ENCODE results near the gene UBAP1. TPM values are rescaled to one million over a fixed set of nuclear protein-coding genes. Genes with fewer than 3 reads are reported as not detected.

The UBAP1 gene
- total RNA-seq, 2 experiments from 2014 or later, result 28.2 to 29.8 TPM

DNA sequence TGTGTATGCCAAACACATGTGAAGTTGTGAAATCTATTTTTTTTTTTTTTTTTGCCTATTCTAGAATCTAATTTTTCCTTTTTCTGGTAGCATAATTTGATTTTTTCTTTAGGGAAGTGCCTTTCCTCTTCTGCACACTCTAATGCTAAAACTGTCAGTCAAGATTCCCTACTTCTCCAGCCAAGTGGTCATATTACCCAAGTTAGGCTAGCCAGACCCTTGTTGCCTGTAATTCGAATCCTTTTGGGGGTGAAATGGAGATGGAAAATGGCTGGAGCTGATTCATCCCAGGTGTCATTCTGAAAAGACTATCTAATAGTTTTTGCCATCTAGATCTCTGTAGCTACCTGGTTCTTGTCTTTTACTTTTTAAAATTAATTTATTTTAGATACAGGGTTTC, 24.8 kb upstream of the UBAP1 start:
- CTCF ChIA-PET, result interaction anchor here (0.7 to 0.8 kb wide), 2 partner anchors 17 to 98 kb away, joined by 3 read pairs; no protein-coding TSS in a partner anchor
- H3K36me3 Mint-ChIP-seq (ENCODE audit: low read depth), result no peaks in the 10 kb centered on the region
- no peak for DNase-seq

DNA sequence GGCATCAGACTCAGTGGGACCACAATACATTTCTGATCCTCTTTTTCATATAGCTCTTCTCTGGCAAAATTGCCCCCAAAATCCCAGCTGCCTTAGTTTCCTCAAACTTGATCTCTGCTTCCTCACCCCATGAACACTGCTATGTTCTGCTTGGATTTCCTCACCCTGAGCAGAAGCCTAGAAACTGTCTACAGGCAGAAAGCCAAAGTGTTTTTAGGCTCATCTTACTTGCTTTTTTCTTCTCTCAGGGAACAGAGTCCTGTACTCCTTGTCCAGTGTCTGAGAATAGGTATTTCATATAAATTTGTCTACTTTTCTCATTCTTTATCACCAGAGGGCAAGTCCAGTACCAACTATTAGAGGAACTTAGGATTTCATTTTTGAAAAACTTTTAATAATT, 21.5 kb upstream of the UBAP1 start:
- H3K4me1 Mint-ChIP-seq (ENCODE audit: low read depth), result no peaks in the 10 kb centered on the region
- ATAC-seq (no peak), DNase-seq (no peak)
- no peaks in the 10 kb centered on the region for H3K36me3 Mint-ChIP-seq (ENCODE audit: low read depth)
- H3K27me3 Mint-ChIP-seq, result no peaks in the 10 kb centered on the region
- TF ChIP-seq, protein P1, sequence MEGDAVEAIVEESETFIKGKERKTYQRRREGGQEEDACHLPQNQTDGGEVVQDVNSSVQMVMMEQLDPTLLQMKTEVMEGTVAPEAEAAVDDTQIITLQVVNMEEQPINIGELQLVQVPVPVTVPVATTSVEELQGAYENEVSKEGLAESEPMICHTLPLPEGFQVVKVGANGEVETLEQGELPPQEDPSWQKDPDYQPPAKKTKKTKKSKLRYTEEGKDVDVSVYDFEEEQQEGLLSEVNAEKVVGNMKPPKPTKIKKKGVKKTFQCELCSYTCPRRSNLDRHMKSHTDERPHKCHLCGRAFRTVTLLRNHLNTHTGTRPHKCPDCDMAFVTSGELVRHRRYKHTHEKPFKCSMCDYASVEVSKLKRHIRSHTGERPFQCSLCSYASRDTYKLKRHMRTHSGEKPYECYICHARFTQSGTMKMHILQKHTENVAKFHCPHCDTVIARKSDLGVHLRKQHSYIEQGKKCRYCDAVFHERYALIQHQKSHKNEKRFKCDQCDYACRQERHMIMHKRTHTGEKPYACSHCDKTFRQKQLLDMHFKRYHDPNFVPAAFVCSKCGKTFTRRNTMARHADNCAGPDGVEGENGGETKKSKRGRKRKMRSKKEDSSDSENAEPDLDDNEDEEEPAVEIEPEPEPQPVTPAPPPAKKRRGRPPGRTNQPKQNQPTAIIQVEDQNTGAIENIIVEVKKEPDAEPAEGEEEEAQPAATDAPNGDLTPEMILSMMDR (IDR thresholded peaks at IDR 0.05), result no peak
- no peaks in the 10 kb centered on the region for H3K9me3 Mint-ChIP-seq
- H3K27ac Mint-ChIP-seq, result no peak overlapping the region
- intact Hi-C loops (cut with micrococcal nuclease), result no loop called here
- CTCF ChIA-PET, result interaction anchor here (0.8 to 1.2 kb wide), 2 partner anchors 32 to 246 kb away, joined by 3 read pairs; no protein-coding TSS in a partner anchor
- POLR2A ChIA-PET, result interaction anchor here (0.6 kb wide), 1 partner anchor 52 kb away, joined by 4 read pairs; no protein-coding TSS in a partner anchor
- no peak overlapping the region for H3K4me3 Mint-ChIP-seq

More for the DNA sequence above, 24.8 kb upstream of the UBAP1 start:
- Mint-ChIP-seq H3K4me1 (ENCODE audit: low read depth) (no peaks in the 10 kb centered on the region), H3K4me3 (no peak overlapping the region), H3K27ac (no peak overlapping the region), H3K27me3 (no peaks in the 10 kb centered on the region), H3K9me3 (no peaks in the 10 kb centered on the region)
- POLR2A ChIA-PET, result no interaction called here
- ATAC-seq, result no peak
- intact Hi-C loops (cut with micrococcal nuclease), result no loop called here
- TF ChIP-seq, protein P1 (IDR thresholded peaks at IDR 0.05), result no peak

DNA sequence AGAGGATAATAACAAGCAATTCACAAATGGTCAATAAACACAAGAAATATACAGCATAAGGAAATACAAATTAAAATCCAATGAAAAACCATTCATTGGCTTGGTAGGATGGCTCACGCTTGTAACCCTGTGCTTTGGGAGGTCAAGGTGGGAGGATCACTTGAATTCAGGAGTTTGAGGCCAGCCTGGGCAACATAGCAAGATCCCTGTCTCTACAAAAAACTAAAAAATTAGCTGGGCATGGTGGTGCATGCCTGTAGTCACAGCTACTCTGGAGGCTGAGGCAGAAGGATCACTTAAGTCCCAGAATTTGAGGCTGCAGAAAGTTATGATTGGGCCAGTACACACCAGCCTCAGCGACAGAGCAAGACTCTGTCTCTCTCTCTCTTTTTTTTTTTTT, 20.9 kb upstream of the UBAP1 start:
- Mint-ChIP-seq H3K4me1 (ENCODE audit: low read depth) (no peaks in the 10 kb centered on the region), H3K36me3 (ENCODE audit: low read depth) (no peaks in the 10 kb centered on the region), H3K4me3 (no peak overlapping the region), H3K27me3 (no peaks in the 10 kb centered on the region), H3K9me3 (no peaks in the 10 kb centered on the region), H3K27ac (no peak overlapping the region)
- ATAC-seq (no peak), DNase-seq (no peak)
- intact Hi-C loops (cut with micrococcal nuclease), result no loop called here
- POLR2A ChIA-PET, result interaction anchor here (0.6 kb wide), 1 partner anchor 53 kb away, joined by 4 read pairs; no protein-coding TSS in a partner anchor
- CTCF ChIA-PET, result interaction anchor here (1.2 kb wide), 1 partner anchor 32 kb away, joined by 3 read pairs; no protein-coding TSS in a partner anchor
- TF ChIP-seq, protein P1 (IDR thresholded peaks at IDR 0.05), result no peak

DNA sequence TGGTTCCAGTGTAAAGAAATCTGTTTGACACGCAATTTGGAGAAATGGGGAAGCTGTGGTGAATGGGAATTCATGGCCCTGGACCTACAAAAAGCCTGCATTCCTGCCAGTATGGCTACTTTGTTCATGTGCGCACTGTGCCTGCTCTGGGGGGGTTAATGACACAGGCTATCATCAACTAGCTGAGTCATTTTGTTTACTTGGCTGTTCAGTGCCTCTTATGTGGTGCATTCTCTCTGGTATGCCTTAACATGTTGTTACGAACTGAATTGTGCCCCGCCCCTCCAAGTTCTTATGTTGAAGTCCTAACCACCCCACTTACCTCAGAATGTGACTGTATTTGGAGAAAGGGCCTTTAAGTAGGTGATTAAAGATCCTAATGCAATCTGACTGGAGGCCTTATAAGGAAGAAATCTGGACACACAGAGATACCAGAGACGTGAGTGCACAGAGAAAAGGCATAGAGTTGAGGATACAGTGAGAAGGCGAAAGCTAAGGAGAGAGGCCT, 20.4 kb upstream of the UBAP1 start:
- no peak for ATAC-seq
- TF ChIP-seq, protein P1 (IDR thresholded peaks at IDR 0.05), result no peak
- no peaks in the 10 kb centered on the region for H3K36me3 Mint-ChIP-seq (ENCODE audit: low read depth)
- CTCF ChIA-PET, result interaction anchor here (1.2 kb wide), 1 partner anchor 33 kb away, joined by 3 read pairs; no protein-coding TSS in a partner anchor
- POLR2A ChIA-PET, result no interaction called here
- intact Hi-C loops (cut with micrococcal nuclease), result no loop called here
- H3K4me3 Mint-ChIP-seq, result no peak overlapping the region
- DNase-seq, result no peak
- no peaks in the 10 kb centered on the region for H3K9me3 Mint-ChIP-seq
- H3K4me1 Mint-ChIP-seq (ENCODE audit: low read depth), result no peaks in the 10 kb centered on the region
- no peaks in the 10 kb centered on the region for H3K27me3 Mint-ChIP-seq
- no peak overlapping the region for H3K27ac Mint-ChIP-seq

DNA sequence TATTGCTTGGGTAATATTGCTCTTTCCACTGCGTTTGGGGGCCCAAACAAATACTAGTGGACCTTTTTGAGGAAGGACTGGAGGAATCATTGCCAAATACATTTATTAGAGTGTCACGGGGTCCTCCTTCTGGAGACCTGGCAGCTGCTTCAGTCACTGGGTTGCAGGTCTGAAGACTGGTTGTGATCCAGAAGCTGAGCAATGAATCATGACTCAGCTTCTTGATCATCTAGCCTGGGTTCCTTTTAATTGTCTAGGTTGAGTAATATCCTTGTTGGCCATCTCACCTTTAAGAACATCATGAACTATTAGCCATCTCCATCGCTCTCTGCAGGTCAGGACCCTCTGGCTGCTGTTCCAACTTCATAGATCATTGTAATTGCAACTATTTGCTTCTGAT, 15.4 kb upstream of the UBAP1 start:
- CTCF ChIA-PET, result no interaction called here
- DNase-seq, result no peak
- Mint-ChIP-seq H3K27ac (no peak overlapping the region), H3K36me3 (ENCODE audit: low read depth) (no peaks in the 10 kb centered on the region), H3K27me3 (no peaks in the 10 kb centered on the region), H3K4me3 (no peak overlapping the region), H3K9me3 (no peaks in the 10 kb centered on the region), H3K4me1 (ENCODE audit: low read depth) (no peaks in the 10 kb centered on the region)
- ATAC-seq, result no peak
- POLR2A ChIA-PET, result no interaction called here
- TF ChIP-seq, protein P1 (IDR thresholded peaks at IDR 0.05), result no peak
- intact Hi-C loops (cut with micrococcal nuclease), result no loop called here
